Erythroblast (primary cell): ENCODE data around the gene ADI1.

Experiments used
- DNase-seq, 2 experiments: peaks; one replicate each; lab custom pipeline; 2025; lab: John Stamatoyannopoulos, UW
- GATA1 ChIP-seq: IDR thresholded peaks from 2 replicates; pipeline ENCODE4 v1.6.1; 2011; ENCODE audit warnings: low read depth, mild to moderate bottlenecking, control low read depth, low read length, moderate library complexity
- POLR2A ChIP-seq: IDR thresholded peaks from 2 replicates; pipeline ENCODE4 v1.6.1; 2011; ENCODE audit warnings: mild to moderate bottlenecking, low read length

ADI1 gene

GRCh38 chr2:3464401-3465005 is 54.8 kb downstream of the ADI1 start:
- TF ChIP-seq POLR2A: no peak
- no peak for TF ChIP-seq GATA1
- DNase-seq: no peak

- DNase-seq: no peak
- TF ChIP-seq GATA1 (no peak), POLR2A (no peak)
Observed at GRCh38 chr2:3463944-3464343, 55.4 kb downstream of the ADI1 start.

- TF ChIP-seq POLR2A: no peak
- no peak for TF ChIP-seq GATA1
- no peak for DNase-seq
Observed at GRCh38 chr2:3463186-3463835, 56.0 kb downstream of the ADI1 start.

GRCh38 chr2:3462493-3463104 is 56.7 kb downstream of the ADI1 start:
- TF ChIP-seq POLR2A (no peak), GATA1 (no peak)
- DNase-seq: peak in 1 of 2 experiments; percentile 6

- TF ChIP-seq POLR2A: no peak
- TF ChIP-seq GATA1: no peak
- peak; percentile 64 to 77 for DNase-seq
Observed at GRCh38 chr2:3461801-3462492, 57.4 kb downstream of the ADI1 start.

- TF ChIP-seq POLR2A (no peak), GATA1 (no peak)
- DNase-seq: no peak
Observed at GRCh38 chr2:3460831-3461800, 58.2 kb downstream of the ADI1 start.

GRCh38 chr2:3460156-3460555 is 59.2 kb downstream of the ADI1 start:
- TF ChIP-seq GATA1 (no peak), POLR2A (no peak)
- DNase-seq: no peak

- DNase-seq: no peak
- TF ChIP-seq POLR2A (no peak), GATA1 (no peak)
Observed at GRCh38 chr2:3459185-3460015, 59.9 kb downstream of the ADI1 start.

- DNase-seq: peak; percentile 35 to 54
- no peak for TF ChIP-seq GATA1
- TF ChIP-seq POLR2A: no peak
Observed at GRCh38 chr2:3458396-3459184, 60.7 kb downstream of the ADI1 start.

GRCh38 chr2:3457524-3458395 is 61.6 kb downstream of the ADI1 start:
- TF ChIP-seq POLR2A (no peak), GATA1 (no peak)
- DNase-seq: no peak

GRCh38 chr2:3456125-3456524 is 63.2 kb downstream of the ADI1 start:
- no peak for DNase-seq
- TF ChIP-seq GATA1 (no peak), POLR2A (no peak)
